Fibroblast of pulmonary artery (primary cell): ENCODE data around the gene LAMTOR3.

Source experiments
- DNase-seq: peaks from one replicate; pipeline ENCODE4 v3.0.0-alpha.2; 2010; ENCODE audit warnings: low read depth
- H3K4me3 ChIP-seq: replicated peaks from 2 replicates; pipeline ENCODE4 v1.5.1; 2011; ENCODE audit warnings: low read depth, mild to moderate bottlenecking, control low read depth, low read length, moderate library complexity
- CTCF ChIP-seq: IDR thresholded peaks from 2 replicates; pipeline ENCODE4 v1.5.1; 2011; ENCODE audit warnings: mild to moderate bottlenecking, control low read depth, low read length, inconsistent platforms; ENCODE audit errors: missing control alignments

LAMTOR3 gene

GRCh38 chr4:99872570-99872969 lies 21.7 kb downstream of the LAMTOR3 start:
- no peak for TF ChIP-seq CTCF
- DNase-seq: no peak
- no peak overlapping the region for H3K4me3 ChIP-seq

GRCh38 chr4:99868126-99868596 lies 26.1 kb downstream of the LAMTOR3 start:
- TF ChIP-seq CTCF: no peak
- no peak overlapping the region for H3K4me3 ChIP-seq
- peak; percentile 19 for DNase-seq

GRCh38 chr4:99863804-99864203 lies 30.4 kb downstream of the LAMTOR3 start:
- no peak overlapping the region for H3K4me3 ChIP-seq
- DNase-seq: peak; percentile 10
- TF ChIP-seq CTCF: no peak

GRCh38 chr4:99861120-99861905 lies 32.9 kb downstream of the LAMTOR3 start:
- TF ChIP-seq CTCF: no peak
- no peak overlapping the region for H3K4me3 ChIP-seq
- DNase-seq: no peak

- DNase-seq: no peak
- TF ChIP-seq CTCF: no peak
- no peak overlapping the region for H3K4me3 ChIP-seq
Measured at GRCh38 chr4:99860521-99860920, 33.7 kb downstream of the LAMTOR3 start.

GRCh38 chr4:99859618-99860017 lies 34.6 kb downstream of the LAMTOR3 start:
- H3K4me3 ChIP-seq: no peak overlapping the region
- no peak for TF ChIP-seq CTCF
- DNase-seq: no peak

- H3K4me3 ChIP-seq: no peak overlapping the region
- no peak for DNase-seq
- no peak for TF ChIP-seq CTCF
Measured at GRCh38 chr4:99857307-99857706, 36.9 kb downstream of the LAMTOR3 start.
